GM21825 (cell line): ENCODE results near the gene MYL12A.
A peak's percentile ranks its signal among the peaks of the same experiment; 100 is the strongest.

Source experiments
- ATAC-seq: cut with Tn5 transposase; IDR thresholded peaks from one replicate; pipeline ENCODE4 v1.9.1; 2021; ENCODE audit warnings: mild to moderate bottlenecking, moderate library complexity; ENCODE audit not compliant: unreplicated experiment

The MYL12A gene

GRCh38 chr18:3281456-3282400 lies 34.1 kb downstream of the MYL12A start:
- ATAC-seq, result no peak

GRCh38 chr18:3283253-3283863 lies 35.8 kb downstream of the MYL12A start:
- no peak for ATAC-seq

DNA sequence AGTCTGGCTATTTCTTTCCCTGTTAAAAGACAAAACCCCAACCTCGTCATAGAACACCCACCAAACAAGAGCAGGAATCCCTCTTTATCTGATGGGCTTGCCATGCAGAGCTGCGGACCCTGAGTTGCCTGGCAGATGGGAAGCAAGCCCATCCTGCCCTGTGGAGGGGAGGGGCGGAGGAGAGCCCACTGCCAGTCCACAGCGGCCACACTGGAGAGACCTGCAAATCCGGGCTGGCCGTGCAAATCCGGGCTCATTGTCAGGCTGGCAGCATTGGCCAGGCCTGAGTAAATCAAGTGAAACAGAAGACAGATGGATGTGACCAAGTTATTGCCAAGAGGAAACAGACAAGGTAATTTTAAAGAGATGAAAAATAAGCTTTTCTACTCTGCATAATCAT lies 36.3 kb downstream of the MYL12A start:
- ATAC-seq, result no peak

- ATAC-seq, result no peak
These were observed 36.9 kb downstream of the MYL12A start for GRCh38 chr18:3284501-3284900.

GRCh38 chr18:3286159-3286558 lies 38.6 kb downstream of the MYL12A start:
- ATAC-seq, result no peak

DNA sequence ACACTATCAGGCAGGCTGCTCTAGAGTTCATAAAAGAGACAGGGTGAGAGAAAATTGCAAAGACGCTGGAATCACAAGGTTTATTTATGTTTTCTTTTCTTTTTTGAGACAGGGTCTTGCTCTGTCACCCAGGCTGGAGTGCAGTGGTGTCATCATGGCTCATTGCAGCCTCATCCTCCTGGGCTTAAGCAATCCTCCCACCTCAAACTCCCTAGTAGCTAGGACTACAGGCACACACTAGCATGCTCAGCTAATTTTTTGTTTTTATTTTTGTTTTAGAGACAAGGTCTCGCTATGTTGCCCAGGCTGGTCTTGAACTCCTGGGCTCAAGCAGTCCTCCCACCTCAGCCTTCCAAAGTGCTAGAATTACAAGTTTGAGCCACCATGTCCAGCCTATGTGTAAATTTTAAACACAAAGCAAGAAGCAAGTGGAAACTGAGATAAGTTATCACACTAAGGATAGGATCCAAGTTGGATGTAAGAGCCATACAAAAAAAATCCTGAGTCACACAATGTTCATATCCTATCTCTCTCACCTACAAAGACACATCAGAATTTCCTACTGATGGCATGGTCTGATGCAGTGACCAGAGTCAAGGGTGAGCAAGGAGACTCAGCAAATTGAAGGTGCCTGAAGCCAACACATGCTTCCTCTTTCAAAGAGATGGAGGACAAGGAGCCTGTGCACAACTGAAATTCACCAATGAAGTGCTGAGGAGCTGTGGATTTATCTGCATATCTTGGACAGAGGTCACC lies 45.8 kb downstream of the MYL12A start:
- no peak for ATAC-seq

- ATAC-seq, result no peak
These were observed 47.0 kb downstream of the MYL12A start for GRCh38 chr18:3294435-3295080.

- peak; percentile 99 for ATAC-seq
These were observed 49.7 kb downstream of the MYL12A start for GRCh38 chr18:3297025-3297984.

DNA sequence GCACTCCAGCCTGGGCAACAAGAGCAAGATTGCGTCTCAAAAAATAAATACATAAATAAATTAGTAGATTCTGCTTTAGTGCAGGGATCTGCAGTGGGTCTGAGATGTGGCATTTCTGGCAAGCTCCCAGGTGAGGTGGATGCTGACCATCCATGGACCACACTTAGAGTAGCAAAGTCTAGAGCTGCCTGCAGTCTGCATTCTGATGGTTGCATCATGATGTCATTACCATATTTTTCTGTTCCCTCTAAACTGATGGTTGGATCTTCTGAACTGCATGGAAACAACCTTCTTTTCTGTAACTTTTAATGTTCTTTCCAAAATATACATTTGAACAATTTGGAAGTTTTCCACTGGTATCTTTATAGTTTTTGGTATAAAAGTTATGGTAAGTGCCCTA lies 57.2 kb downstream of the MYL12A start:
- no peak for ATAC-seq

DNA sequence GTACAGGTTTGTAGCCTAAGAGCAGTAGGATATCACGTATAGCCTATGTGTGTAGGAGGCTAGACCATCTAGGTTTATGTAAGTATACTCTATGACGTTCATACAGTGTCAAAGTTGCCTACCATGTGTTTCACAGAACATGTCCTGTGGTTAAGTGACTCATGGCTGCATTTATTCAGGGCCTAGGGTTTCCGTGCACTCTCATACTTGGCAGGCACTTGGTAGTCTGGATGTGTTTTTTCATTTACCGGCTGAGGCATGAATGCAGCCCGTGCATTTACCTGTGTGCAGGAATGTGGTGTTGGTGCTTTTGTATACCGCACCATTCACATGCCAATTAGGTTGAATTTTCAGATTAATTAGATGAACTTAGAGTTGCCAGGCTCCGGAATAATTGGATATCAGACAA lies 57.8 kb downstream of the MYL12A start:
- no peak for ATAC-seq
